Panc1 (cell line): ENCODE results near the gene GPRIN1. TPM values are rescaled to one million over a fixed set of nuclear protein-coding genes. Genes with fewer than 3 reads are reported as not detected.
A peak's percentile ranks its signal among the peaks of the same experiment; 100 is the strongest.
"Not testable (repeated sequence)": the region's sequence is repeated elsewhere in the genome, so short reads cannot be mapped to it uniquely, and the experiment has no call there.

ENCODE experiments used
- ATAC-seq: fragments of 200-7000 bp; cut with Tn5 transposase; 2 replicates; pipeline ENCODE4 v1.9.1; 2020; ENCODE audit warnings: mild to moderate bottlenecking, moderate library complexity
- BruUV-seq: library from RNA; stranded (reverse); fragments of 400-500 nt; replicated peaks from 2 replicates; lab custom pipeline; 2021; lab: Mats Ljungman, UMichigan
- CTCF ChIA-PET: fragments of 300-600 bp; sonication (Branson Sonifier 250); formaldehyde crosslinking; loops from one replicate; lab custom pipeline; 2022; ENCODE audit warnings: antibody characterized with exemption; lab: Charles Lee
- POLR2A ChIA-PET: fragments of 300-600 bp; sonication (Branson Sonifier 250); formaldehyde crosslinking; loops from one replicate; lab custom pipeline; 2022; ENCODE audit warnings: antibody characterized with exemption; lab: Charles Lee
- DNase-seq: peaks from one replicate; pipeline ENCODE4 v3.0.0-alpha.2; 2010; ENCODE audit warnings: low read depth, low spot score
- H3K27ac ChIP-seq: 2 replicates; pipeline ENCODE4 v1.5.1; 2011; ENCODE audit warnings: mild to moderate bottlenecking, low read length, inconsistent platforms
- H3K27me3 ChIP-seq: fragments of 200-500 bp; sonication (Bioruptor generic); 2 replicates; pipeline ENCODE4 v1.6.0; 2014; ENCODE audit warnings: low read length, inconsistent platforms; ENCODE audit not compliant: control insufficient read depth, insufficient read depth
- H3K36me3 ChIP-seq: fragments of 200-500 bp; sonication (Bioruptor generic); 2 replicates; pipeline ENCODE4 v1.5.1; 2014; ENCODE audit warnings: inconsistent platforms, mild to moderate bottlenecking, low read length, moderate library complexity; ENCODE audit not compliant: control insufficient read depth, insufficient read depth
- H3K4me1 ChIP-seq: 2 replicates; pipeline ENCODE4 v1.5.1; 2011; ENCODE audit warnings: inconsistent platforms, mild to moderate bottlenecking, low read length, moderate library complexity; ENCODE audit not compliant: control insufficient read depth, insufficient read depth
- H3K4me3 ChIP-seq, 2 experiments: 2 replicates each; pipeline ENCODE4 v1.5.1; 2011 to 2012; ENCODE audit warnings: low read depth in 2 of 2, low read length in 2 of 2, mild to moderate bottlenecking in 2 of 2, inconsistent platforms in 1 of 2, moderate library complexity in 1 of 2
- H3K9me3 ChIP-seq: fragments of 200-500 bp; sonication (Bioruptor generic); 2 replicates; pipeline ENCODE4 v1.5.1; 2014; ENCODE audit warnings: low read depth, mild to moderate bottlenecking, inconsistent platforms, low read length, moderate library complexity; ENCODE audit not compliant: control insufficient read depth, insufficient read depth
- POLR2AphosphoS5 ChIP-seq: IDR thresholded peaks from 2 replicates; pipeline ENCODE4 v1.6.1; 2012; ENCODE audit warnings: mild to moderate bottlenecking, low read depth, low read length, moderate library complexity
- SIN3A ChIP-seq: IDR thresholded peaks from 2 replicates; pipeline ENCODE4 v1.6.1; 2012; ENCODE audit warnings: low read depth, mild to moderate bottlenecking, low read length, moderate library complexity, borderline replicate concordance; ENCODE audit not compliant: insufficient read depth
- TCF7L2 ChIP-seq: IDR thresholded peaks from 2 replicates; pipeline ENCODE4 v1.6.1; 2011; ENCODE audit warnings: mild to moderate bottlenecking, low read depth, low read length, inconsistent platforms
- in situ Hi-C: cut with HindIII; loops from 2 replicates; pipeline ENCODE4 v1.10.0; 2016; ENCODE audit warnings: low sequenced_read_pairs, low pct_unique_long_range_greater_than_20kb
- intact Hi-C: fragments of 100-400 bp; cut with micrococcal nuclease; formaldehyde crosslinking; loops from one replicate; pipeline ENCODE4 v1.10.0; 2022; ENCODE audit not compliant: unreplicated experiment
- total RNA-seq: library from RNA; stranded (reverse); gene quantifications from one replicate; pipeline ENCODE4 v1.2.1, GENCODE V29; 2021; ENCODE audit not compliant: unreplicated experiment
- TF ChIP-seq, protein P1 (sequence below), 2 experiments: IDR thresholded peaks; 2 replicates each; pipeline ENCODE4 v1.6.1; 2011 to 2012; ENCODE audit warnings: low read depth in 2 of 2, control low read depth in 1 of 2, low read length in 1 of 2, mild to moderate bottlenecking in 1 of 2, moderate library complexity in 1 of 2; ENCODE audit not compliant: insufficient read depth in 1 of 2
- TF ChIP-seq, protein P2 (sequence below): fragments of 450-650 bp; IDR thresholded peaks from 2 replicates; pipeline ENCODE4 v1.5.1; 2017; ENCODE audit warnings: mild to moderate bottlenecking

Gene GPRIN1
- total RNA-seq, 1 experiment from 2014 or later, result 18.9 TPM

DNA sequence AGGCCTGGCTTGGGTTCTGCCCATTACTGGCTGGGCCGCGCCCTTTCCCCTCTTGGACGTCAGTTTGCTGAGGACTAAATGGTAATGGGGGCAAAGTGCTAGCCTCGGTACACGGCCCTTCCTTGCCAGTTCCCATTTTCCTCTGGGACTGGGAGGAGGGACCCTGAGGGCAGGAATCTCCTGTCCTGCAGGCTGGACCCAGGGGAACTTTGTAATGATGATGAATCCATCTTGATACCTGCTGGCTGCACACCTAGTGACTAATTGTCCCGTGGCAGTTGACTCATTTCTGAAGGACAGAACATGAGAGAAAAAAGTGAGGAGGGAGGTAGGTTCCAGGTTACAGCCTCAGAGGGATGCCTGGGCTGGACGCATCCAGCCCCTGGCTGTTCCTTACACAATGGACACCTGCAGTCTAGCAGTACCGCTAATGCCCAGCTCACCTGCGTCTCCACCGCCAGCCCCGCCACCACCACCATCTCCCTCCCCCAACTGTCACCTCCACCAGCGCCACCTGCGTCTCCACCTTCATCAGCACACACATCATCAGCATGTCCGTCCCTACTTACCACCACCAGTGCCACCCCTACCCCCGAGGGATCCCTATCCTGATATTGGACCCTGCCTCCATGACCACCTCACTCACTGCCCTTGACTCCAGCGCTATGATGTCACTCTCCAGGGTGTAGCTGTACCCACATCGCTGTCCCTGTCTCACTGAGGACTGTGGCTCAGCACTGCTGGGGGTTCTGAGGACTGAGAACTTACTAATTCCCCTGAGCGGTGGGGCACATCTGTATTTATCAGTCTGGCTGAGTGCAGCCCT lies 56.5 kb downstream of the GPRIN1 start:
- in situ Hi-C loops, result no loop called here
- CTCF ChIA-PET, result no interaction called here
- TF ChIP-seq, protein P1, sequence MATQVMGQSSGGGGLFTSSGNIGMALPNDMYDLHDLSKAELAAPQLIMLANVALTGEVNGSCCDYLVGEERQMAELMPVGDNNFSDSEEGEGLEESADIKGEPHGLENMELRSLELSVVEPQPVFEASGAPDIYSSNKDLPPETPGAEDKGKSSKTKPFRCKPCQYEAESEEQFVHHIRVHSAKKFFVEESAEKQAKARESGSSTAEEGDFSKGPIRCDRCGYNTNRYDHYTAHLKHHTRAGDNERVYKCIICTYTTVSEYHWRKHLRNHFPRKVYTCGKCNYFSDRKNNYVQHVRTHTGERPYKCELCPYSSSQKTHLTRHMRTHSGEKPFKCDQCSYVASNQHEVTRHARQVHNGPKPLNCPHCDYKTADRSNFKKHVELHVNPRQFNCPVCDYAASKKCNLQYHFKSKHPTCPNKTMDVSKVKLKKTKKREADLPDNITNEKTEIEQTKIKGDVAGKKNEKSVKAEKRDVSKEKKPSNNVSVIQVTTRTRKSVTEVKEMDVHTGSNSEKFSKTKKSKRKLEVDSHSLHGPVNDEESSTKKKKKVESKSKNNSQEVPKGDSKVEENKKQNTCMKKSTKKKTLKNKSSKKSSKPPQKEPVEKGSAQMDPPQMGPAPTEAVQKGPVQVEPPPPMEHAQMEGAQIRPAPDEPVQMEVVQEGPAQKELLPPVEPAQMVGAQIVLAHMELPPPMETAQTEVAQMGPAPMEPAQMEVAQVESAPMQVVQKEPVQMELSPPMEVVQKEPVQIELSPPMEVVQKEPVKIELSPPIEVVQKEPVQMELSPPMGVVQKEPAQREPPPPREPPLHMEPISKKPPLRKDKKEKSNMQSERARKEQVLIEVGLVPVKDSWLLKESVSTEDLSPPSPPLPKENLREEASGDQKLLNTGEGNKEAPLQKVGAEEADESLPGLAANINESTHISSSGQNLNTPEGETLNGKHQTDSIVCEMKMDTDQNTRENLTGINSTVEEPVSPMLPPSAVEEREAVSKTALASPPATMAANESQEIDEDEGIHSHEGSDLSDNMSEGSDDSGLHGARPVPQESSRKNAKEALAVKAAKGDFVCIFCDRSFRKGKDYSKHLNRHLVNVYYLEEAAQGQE (IDR thresholded peaks at IDR 0.05; ENCODE audit: insufficient read depth in 1 of 2, low read depth in 2 of 2, low read length in 1 of 2), result no peak
- TF ChIP-seq, protein P2, sequence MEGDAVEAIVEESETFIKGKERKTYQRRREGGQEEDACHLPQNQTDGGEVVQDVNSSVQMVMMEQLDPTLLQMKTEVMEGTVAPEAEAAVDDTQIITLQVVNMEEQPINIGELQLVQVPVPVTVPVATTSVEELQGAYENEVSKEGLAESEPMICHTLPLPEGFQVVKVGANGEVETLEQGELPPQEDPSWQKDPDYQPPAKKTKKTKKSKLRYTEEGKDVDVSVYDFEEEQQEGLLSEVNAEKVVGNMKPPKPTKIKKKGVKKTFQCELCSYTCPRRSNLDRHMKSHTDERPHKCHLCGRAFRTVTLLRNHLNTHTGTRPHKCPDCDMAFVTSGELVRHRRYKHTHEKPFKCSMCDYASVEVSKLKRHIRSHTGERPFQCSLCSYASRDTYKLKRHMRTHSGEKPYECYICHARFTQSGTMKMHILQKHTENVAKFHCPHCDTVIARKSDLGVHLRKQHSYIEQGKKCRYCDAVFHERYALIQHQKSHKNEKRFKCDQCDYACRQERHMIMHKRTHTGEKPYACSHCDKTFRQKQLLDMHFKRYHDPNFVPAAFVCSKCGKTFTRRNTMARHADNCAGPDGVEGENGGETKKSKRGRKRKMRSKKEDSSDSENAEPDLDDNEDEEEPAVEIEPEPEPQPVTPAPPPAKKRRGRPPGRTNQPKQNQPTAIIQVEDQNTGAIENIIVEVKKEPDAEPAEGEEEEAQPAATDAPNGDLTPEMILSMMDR, result no peak
- TF ChIP-seq TCF7L2 (no peak), POLR2AphosphoS5 (no peak), SIN3A (no peak)
- DNase-seq (no peak), ATAC-seq (peak; percentile 37)
- Histone ChIP-seq H3K4me3 (no peak overlapping the region), H3K9me3 (no peaks in the 10 kb centered on the region), H3K27ac (0 out of 2 replicates have a peak overlapping the region, but pooled peaks have one; percentile 23), H3K27me3 (no peaks in the 10 kb centered on the region), H3K36me3 (no peaks in the 10 kb centered on the region), H3K4me1 (peaks cover 17% of the 10 kb centered on the region)
- intact Hi-C loops, result no loop called here
- BruUV-seq, result no TSS peak
- POLR2A ChIA-PET, result interaction anchor here (0.6 kb wide), 1 partner anchor 10 kb away, joined by 3 read pairs; no protein-coding TSS in a partner anchor

DNA sequence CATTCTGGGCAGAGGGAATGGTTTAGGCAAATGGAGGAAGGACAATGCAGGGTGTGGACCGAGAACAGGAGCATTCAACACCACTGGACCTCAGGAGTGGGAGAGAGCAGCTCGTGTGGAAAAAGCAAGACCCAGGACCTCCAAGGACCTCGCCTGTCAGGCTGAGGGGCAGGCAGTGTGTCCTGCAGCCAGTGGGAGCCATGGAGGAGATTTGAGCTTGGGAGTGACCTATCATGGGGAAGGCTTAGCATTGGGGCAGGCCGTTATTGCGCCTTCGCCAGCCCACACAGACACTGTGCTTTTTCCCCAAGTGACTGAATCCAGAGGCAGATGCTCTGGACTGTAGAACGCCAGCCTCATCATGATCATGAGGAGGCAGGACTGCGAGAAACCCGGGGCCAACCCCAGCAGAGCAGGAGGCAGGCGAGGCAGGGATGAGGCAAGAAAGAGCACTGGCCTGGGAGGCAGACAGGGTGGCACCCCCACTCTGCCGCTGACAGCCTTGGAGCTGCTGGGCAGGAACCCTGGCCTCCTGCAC lies 57.6 kb downstream of the GPRIN1 start:
- DNase-seq, result no peak
- in situ Hi-C loops (no loop called here), intact Hi-C loops (no loop called here)
- no peak for ATAC-seq
- Histone ChIP-seq H3K4me1 (peaks cover 17% of the 10 kb centered on the region), H3K9me3 (no peaks in the 10 kb centered on the region), H3K36me3 (no peaks in the 10 kb centered on the region), H3K27ac (no peak overlapping the region), H3K4me3 (no peak overlapping the region), H3K27me3 (no peaks in the 10 kb centered on the region)
- CTCF ChIA-PET, result no interaction called here
- no TSS peak for BruUV-seq
- POLR2A ChIA-PET, result no interaction called here
- TF ChIP-seq, protein P1 (IDR thresholded peaks at IDR 0.05; ENCODE audit: insufficient read depth in 1 of 2, low read depth in 2 of 2, low read length in 1 of 2), result no peak
- TF ChIP-seq POLR2AphosphoS5, result no peak
- TF ChIP-seq SIN3A, result no peak
- no peak for TF ChIP-seq TCF7L2
- TF ChIP-seq, protein P2, result no peak

DNA sequence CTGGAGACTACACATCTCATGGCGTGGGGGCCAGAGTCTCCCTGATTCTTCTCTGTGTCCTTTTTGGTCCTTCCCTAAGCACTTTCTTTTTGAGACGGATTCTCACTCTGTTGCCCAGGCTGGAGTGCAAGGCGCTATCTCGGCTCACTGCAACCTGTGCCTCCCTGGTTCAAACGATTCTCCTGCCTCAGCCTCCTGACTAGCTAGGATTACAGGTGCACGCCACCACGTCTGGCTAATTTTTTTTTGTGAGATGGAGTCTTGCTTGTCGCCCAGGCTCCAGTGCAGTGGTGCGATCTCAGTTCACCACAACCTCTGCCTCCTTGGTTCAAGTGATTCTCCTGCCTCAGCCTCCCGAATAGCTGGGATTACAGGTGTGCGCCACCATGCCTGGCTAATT lies 59.0 kb downstream of the GPRIN1 start:
- DNase-seq, ATAC-seq, in situ Hi-C loops, H3K9me3 ChIP-seq, CTCF ChIA-PET, intact Hi-C loops, POLR2A ChIA-PET, H3K27ac ChIP-seq, H3K27me3 ChIP-seq, H3K36me3 ChIP-seq, BruUV-seq: not testable (repeated sequence)
- Histone ChIP-seq H3K4me3 (peak overlapping the region; percentile 20 to 43; a peak in 2 of 4 replicates), H3K4me1 (peaks cover 17% of the 10 kb centered on the region)
